ENCODE measurements around the gene CAPZA1.
A peak's percentile ranks its signal among the peaks of the same experiment; 100 is the strongest.

Gene CAPZA1

DNA sequence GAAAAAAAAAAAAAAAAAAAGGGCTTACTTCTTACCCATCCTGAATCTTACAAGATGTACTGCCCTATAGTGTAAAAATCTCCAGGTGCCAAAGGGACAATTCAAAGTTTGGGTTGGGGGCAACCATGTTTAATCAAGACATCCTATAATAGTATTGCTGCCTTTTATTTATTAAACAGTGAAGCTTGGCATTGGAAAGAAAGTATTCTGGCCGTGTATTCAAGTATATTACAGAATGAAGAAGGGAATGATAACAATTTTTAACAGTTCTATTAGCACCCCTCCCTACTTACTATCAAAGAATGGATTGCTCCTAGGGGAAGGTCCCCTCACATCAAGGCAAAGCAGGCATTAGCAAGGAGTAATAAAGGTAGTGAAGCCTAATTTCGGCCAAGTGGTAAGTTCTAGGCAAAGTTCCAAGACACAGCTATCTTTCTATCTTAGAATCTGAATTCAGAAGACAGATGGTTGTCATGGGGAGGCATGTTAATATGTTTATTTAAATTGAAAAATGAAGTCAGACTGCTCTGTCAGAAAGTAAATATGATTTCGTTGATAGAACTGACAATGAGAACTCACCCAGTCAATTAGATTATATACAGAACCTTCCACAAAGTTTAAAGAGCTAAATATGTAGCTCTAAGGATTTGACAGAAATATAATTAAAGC lies 25.3 kb upstream of the CAPZA1 start:
- TF ChIP-seq, protein P1, sequence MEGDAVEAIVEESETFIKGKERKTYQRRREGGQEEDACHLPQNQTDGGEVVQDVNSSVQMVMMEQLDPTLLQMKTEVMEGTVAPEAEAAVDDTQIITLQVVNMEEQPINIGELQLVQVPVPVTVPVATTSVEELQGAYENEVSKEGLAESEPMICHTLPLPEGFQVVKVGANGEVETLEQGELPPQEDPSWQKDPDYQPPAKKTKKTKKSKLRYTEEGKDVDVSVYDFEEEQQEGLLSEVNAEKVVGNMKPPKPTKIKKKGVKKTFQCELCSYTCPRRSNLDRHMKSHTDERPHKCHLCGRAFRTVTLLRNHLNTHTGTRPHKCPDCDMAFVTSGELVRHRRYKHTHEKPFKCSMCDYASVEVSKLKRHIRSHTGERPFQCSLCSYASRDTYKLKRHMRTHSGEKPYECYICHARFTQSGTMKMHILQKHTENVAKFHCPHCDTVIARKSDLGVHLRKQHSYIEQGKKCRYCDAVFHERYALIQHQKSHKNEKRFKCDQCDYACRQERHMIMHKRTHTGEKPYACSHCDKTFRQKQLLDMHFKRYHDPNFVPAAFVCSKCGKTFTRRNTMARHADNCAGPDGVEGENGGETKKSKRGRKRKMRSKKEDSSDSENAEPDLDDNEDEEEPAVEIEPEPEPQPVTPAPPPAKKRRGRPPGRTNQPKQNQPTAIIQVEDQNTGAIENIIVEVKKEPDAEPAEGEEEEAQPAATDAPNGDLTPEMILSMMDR (conservative IDR thresholded peaks at IDR 0.05): no peak
- peak overlapping the region; percentile 95 for H3K27ac ChIP-seq

DNA sequence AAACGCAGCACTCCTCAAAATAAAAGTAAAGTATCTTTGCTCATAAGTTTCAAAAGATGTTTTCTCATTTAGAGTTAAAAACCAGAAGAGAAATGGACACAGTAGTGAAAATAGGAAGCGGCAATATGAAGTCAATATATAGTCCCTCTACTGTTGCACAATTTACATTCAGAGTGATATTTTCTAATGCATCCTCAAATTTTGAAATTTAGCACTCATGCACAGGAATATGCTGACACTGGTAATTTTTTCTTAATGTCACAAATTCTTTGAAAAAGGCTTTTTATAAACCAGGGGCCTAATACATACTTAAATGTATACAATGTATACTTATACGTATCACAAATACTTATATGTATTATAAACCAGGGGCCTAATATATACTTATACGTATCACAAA lies 20.2 kb upstream of the CAPZA1 start:
- TF ChIP-seq, protein P1 (conservative IDR thresholded peaks at IDR 0.05): no peak
- H3K27ac ChIP-seq: no peak overlapping the region

DNA sequence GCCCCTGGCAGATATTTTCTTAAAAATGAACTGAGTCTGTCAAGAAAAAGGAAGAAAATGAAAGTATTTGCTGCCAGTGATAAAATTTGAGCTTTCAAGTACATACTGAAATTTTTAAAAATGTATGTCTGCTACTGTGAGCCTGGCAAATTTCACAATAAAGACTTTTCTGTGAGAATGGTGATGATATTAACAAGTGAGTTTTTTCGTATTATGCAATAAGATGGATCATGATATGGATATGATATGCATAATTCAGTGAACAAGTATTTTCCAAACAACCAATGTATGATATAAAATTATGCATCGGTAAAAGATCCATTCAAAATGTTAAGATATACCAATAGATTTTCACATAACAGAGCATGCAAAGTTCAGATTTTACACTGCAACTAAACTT lies 16.6 kb upstream of the CAPZA1 start:
- no peak overlapping the region for H3K27ac ChIP-seq
- TF ChIP-seq, protein P1 (conservative IDR thresholded peaks at IDR 0.05): no peak

GRCh38 chr1:112603541-112603940 lies 16.1 kb upstream of the CAPZA1 start:
- H3K27ac ChIP-seq: no peak overlapping the region
- TF ChIP-seq, protein P1 (conservative IDR thresholded peaks at IDR 0.05): no peak

DNA sequence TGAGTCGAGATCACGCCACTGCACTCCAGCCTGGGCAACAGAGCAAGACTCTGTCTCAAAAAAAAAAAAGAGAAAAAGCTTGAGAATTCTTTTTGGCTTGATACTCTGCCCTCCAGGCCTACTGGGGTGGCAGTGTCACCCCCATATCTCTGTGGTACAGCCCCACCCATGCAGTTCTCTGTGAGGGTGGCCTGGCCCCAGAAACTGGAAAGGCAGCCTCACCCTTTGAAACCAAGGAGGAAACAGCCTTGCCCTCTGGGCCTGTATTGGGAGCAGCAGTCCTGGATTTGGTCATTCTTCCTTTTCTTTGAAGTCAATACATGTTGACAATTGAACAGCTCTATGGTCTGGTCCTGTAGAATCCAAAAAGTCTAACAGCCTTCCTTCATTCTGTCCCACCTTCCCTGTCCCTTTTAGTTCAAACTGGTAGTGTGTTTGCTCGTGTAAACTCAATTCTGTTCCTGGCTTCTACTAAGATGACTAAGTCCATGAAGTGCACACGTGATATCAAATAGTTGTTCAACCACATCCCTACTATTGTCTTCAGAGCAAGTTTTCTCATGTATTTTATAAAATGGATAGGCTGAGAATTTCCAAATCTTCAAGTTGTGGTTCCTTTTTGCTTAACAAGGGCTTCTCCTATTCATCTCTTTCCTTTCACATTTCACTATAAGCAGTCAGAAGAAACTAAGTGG lies 13.9 kb upstream of the CAPZA1 start:
- H3K27ac ChIP-seq: no peak overlapping the region
- TF ChIP-seq, protein P1 (conservative IDR thresholded peaks at IDR 0.05): no peak

GRCh38 chr1:112614460-112615065 lies 5.1 kb upstream of the CAPZA1 start:
- H3K27ac ChIP-seq: no peak overlapping the region
- TF ChIP-seq, protein P1 (conservative IDR thresholded peaks at IDR 0.05): peak; percentile 86

- H3K27ac ChIP-seq: peak overlapping the region; percentile 97
- TF ChIP-seq, protein P1 (conservative IDR thresholded peaks at IDR 0.05): no peak
Measured at GRCh38 chr1:112618114-112618720, 1.4 kb upstream of the CAPZA1 start.

Data from VCaP (cell line).